Endothelial cell of umbilical vein (primary cell): ENCODE measurements around the gene SLFN11.
"Not testable (repeated sequence)": the region's sequence is repeated elsewhere in the genome, so short reads cannot be mapped to it uniquely, and the experiment has no call there.

Source experiments
- EZH2 ChIP-seq: IDR thresholded peaks from 2 replicates; pipeline ENCODE4 v1.6.1; 2012; ENCODE audit warnings: borderline replicate concordance, low read depth, mild to moderate bottlenecking, moderate library complexity, low read length, inconsistent platforms; ENCODE audit not compliant: severe bottlenecking
- JUN ChIP-seq: IDR thresholded peaks from 2 replicates; pipeline ENCODE4 v1.6.1; 2011; ENCODE audit warnings: borderline replicate concordance, low read depth; ENCODE audit not compliant: insufficient read length, insufficient read depth
- POLR2AphosphoS5 ChIP-seq: IDR thresholded peaks from 2 replicates; pipeline ENCODE4 v1.6.1; 2012; ENCODE audit warnings: low read depth, mild to moderate bottlenecking, control low read depth, low read length, moderate library complexity; ENCODE audit not compliant: insufficient read depth
- TF ChIP-seq, protein P1 (sequence below), 2 donors: IDR thresholded peaks; 1 replicate in 1 of 2; 2 replicates in 1 of 2; pipeline ENCODE4 v1.5.1; 2011; ENCODE audit warnings: low read length in 2 of 2, mild to moderate bottlenecking in 2 of 2, moderate library complexity in 2 of 2, control low read depth in 1 of 2, inconsistent platforms in 1 of 2, low read depth in 1 of 2; ENCODE audit not compliant: insufficient read depth in 1 of 2; ENCODE audit errors: extremely low read depth in 1 of 2

DNA sequence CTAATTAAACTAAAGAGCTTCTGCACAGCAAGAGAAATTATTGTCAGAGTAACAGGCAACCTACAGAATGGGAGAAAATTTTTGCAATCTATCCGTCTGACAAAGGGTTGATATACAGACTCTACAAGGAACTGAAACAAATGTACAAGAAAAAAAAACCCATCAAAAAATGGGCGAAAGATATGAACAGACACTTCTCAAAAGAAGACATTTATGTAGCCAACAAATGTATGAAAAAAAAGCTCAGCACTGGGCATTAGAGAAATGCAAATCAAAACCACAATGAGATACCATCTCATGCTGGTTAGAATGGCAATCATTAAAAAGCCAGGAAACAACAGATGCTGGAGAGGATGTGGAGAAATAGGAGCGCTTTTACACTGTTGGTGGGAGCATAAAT is 64.1 kb downstream of the SLFN11 start:
- TF ChIP-seq POLR2AphosphoS5, JUN, EZH2: not testable (repeated sequence)
- TF ChIP-seq, protein P1, sequence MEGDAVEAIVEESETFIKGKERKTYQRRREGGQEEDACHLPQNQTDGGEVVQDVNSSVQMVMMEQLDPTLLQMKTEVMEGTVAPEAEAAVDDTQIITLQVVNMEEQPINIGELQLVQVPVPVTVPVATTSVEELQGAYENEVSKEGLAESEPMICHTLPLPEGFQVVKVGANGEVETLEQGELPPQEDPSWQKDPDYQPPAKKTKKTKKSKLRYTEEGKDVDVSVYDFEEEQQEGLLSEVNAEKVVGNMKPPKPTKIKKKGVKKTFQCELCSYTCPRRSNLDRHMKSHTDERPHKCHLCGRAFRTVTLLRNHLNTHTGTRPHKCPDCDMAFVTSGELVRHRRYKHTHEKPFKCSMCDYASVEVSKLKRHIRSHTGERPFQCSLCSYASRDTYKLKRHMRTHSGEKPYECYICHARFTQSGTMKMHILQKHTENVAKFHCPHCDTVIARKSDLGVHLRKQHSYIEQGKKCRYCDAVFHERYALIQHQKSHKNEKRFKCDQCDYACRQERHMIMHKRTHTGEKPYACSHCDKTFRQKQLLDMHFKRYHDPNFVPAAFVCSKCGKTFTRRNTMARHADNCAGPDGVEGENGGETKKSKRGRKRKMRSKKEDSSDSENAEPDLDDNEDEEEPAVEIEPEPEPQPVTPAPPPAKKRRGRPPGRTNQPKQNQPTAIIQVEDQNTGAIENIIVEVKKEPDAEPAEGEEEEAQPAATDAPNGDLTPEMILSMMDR (IDR thresholded peaks at IDR 0.05; ENCODE audit: extremely low read depth in 1 of 2, insufficient read depth in 1 of 2, low read depth in 1 of 2, low read length in 2 of 2), result not testable (repeated sequence)
